ENCODE data around the gene MYH9.

Gene MYH9

GRCh38 chr22:36377022-36377631 is 10.6 kb downstream of the MYH9 start:
- H3K4me1 Mint-ChIP-seq, result peaks cover 30% of the 10 kb centered on the region
- H3K36me3 Mint-ChIP-seq (ENCODE audit: low read depth), result peaks cover 16% of the 10 kb centered on the region
- H3K27me3 Mint-ChIP-seq (ENCODE audit: low read depth), result no peaks in the 10 kb centered on the region
- no peaks in the 10 kb centered on the region for H3K9me3 Mint-ChIP-seq
- no peak for TF ChIP-seq CTCF (IDR thresholded peaks at IDR 0.05; ENCODE audit: unreplicated experiment in 3 of 3)
- no peak overlapping the region for H3K4me3 Mint-ChIP-seq
- H3K27ac Mint-ChIP-seq, result peak overlapping the region in 2 of 3 experiments; percentile 7 to 30

- H3K36me3 Mint-ChIP-seq (ENCODE audit: low read depth), result peaks cover 12% of the 10 kb centered on the region
- H3K4me1 Mint-ChIP-seq, result peaks cover 33% of the 10 kb centered on the region
- no peaks in the 10 kb centered on the region for H3K27me3 Mint-ChIP-seq (ENCODE audit: low read depth)
- H3K4me3 Mint-ChIP-seq, result no peak overlapping the region
- H3K27ac Mint-ChIP-seq, result peak overlapping the region in 1 of 3 experiments; percentile 60
- no peaks in the 10 kb centered on the region for H3K9me3 Mint-ChIP-seq
- TF ChIP-seq CTCF (IDR thresholded peaks at IDR 0.05; ENCODE audit: unreplicated experiment in 3 of 3), result no peak
Observed at GRCh38 chr22:36376265-36376664, 11.5 kb downstream of the MYH9 start.

- no peaks in the 10 kb centered on the region for H3K27me3 Mint-ChIP-seq (ENCODE audit: low read depth)
- no peak overlapping the region for H3K4me3 Mint-ChIP-seq
- H3K27ac Mint-ChIP-seq, result peak overlapping the region in 2 of 3 experiments; percentile 54 to 72
- peaks cover 12% of the 10 kb centered on the region for H3K36me3 Mint-ChIP-seq (ENCODE audit: low read depth)
- no peak for TF ChIP-seq CTCF (IDR thresholded peaks at IDR 0.05; ENCODE audit: unreplicated experiment in 3 of 3)
- H3K4me1 Mint-ChIP-seq, result peaks cover 42% of the 10 kb centered on the region
- H3K9me3 Mint-ChIP-seq, result no peaks in the 10 kb centered on the region
Observed at GRCh38 chr22:36375071-36375980, 12.4 kb downstream of the MYH9 start.

- TF ChIP-seq CTCF (IDR thresholded peaks at IDR 0.05; ENCODE audit: unreplicated experiment in 3 of 3), result no peak
- H3K9me3 Mint-ChIP-seq, result no peaks in the 10 kb centered on the region
- peak overlapping the region in 1 of 3 experiments; percentile 72 for H3K27ac Mint-ChIP-seq
- H3K27me3 Mint-ChIP-seq (ENCODE audit: low read depth), result no peaks in the 10 kb centered on the region
- peaks cover 12% of the 10 kb centered on the region for H3K36me3 Mint-ChIP-seq (ENCODE audit: low read depth)
- H3K4me3 Mint-ChIP-seq, result no peak overlapping the region
- H3K4me1 Mint-ChIP-seq, result peaks cover 49% of the 10 kb centered on the region
Observed at GRCh38 chr22:36374603-36375024, 13.2 kb downstream of the MYH9 start.

- Mint-ChIP-seq H3K27ac (peak overlapping the region; percentile 75 to 98 (median 85)), H3K9me3 (no peaks in the 10 kb centered on the region), H3K27me3 (ENCODE audit: low read depth) (no peaks in the 10 kb centered on the region), H3K4me3 (no peak overlapping the region), H3K4me1 (peaks cover 55% of the 10 kb centered on the region), H3K36me3 (ENCODE audit: low read depth) (peaks cover 6% of the 10 kb centered on the region)
- no peak for TF ChIP-seq CTCF (IDR thresholded peaks at IDR 0.05; ENCODE audit: unreplicated experiment in 3 of 3)
Observed at GRCh38 chr22:36373258-36373579, 14.5 kb downstream of the MYH9 start.

Measured in nephron (organoid).